OCI-LY1 (cell line): ENCODE data around the gene SLC2A13.

Source experiments
- EZH2 ChIP-seq: fragments of 200-600 bp; sonication (generic), shearing (Covaris generic); IDR thresholded peaks from 2 replicates; pipeline ENCODE4 v1.8.0; 2017; ENCODE audit warnings: borderline replicate concordance, mixed run types, mild to moderate bottlenecking, antibody characterized with exemption, low read length, moderate library complexity, mixed read lengths
- TF ChIP-seq, protein P1 (sequence below): fragments of 200-600 bp; sonication (generic), shearing (Covaris generic); IDR thresholded peaks from 2 replicates; pipeline ENCODE4 v1.5.1; 2017; ENCODE audit warnings: mild to moderate bottlenecking, antibody characterized with exemption, low read length, moderate library complexity, mixed read lengths

DNA sequence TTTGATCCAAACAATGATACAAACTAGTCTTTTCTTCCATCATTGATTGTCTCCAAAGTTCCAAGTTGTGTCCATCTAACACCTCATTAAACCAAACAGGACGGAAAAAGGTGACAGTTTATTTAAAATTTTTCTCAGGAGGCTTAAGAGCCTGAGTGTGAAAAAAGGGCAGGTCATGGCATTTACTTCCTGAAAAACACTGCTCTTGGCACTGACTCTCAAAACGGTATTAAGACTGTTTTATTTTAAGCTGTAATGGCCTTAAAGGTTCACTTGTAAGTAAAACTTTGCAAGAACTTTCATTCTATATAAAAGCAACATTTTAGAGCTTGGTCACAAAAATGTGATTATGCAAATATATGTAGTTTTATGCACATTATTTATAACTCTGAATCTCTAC lies 222.5 kb downstream of the SLC2A13 start:
- TF ChIP-seq, protein P1, sequence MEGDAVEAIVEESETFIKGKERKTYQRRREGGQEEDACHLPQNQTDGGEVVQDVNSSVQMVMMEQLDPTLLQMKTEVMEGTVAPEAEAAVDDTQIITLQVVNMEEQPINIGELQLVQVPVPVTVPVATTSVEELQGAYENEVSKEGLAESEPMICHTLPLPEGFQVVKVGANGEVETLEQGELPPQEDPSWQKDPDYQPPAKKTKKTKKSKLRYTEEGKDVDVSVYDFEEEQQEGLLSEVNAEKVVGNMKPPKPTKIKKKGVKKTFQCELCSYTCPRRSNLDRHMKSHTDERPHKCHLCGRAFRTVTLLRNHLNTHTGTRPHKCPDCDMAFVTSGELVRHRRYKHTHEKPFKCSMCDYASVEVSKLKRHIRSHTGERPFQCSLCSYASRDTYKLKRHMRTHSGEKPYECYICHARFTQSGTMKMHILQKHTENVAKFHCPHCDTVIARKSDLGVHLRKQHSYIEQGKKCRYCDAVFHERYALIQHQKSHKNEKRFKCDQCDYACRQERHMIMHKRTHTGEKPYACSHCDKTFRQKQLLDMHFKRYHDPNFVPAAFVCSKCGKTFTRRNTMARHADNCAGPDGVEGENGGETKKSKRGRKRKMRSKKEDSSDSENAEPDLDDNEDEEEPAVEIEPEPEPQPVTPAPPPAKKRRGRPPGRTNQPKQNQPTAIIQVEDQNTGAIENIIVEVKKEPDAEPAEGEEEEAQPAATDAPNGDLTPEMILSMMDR: no peak
- no peak for TF ChIP-seq EZH2
